ENCODE data around the gene UMAD1.
"Not testable (repeated sequence)": the region's sequence is repeated elsewhere in the genome, so short reads cannot be mapped to it uniquely, and the experiment has no call there.

Gene UMAD1

DNA sequence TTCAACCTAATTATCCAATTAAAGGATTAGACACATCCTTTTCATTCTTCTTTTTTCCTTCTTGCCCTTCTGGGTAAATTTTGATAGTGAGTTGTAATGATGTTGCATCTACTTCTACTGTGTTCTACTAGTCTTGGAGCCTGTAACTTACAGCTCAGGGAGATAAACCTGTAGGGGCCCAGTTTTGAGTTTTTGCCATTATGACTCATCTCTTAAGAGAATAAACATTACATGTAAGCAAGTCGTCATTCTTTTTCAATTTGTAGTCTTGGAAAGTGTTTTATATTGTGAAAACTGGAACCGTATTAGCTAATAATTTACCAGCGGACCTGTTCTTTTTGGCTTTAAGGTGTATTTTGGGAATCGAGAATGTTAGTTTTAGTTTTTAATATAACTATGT is 167.6 kb downstream of the UMAD1 start:
- DNase-seq, result no peak

DNA sequence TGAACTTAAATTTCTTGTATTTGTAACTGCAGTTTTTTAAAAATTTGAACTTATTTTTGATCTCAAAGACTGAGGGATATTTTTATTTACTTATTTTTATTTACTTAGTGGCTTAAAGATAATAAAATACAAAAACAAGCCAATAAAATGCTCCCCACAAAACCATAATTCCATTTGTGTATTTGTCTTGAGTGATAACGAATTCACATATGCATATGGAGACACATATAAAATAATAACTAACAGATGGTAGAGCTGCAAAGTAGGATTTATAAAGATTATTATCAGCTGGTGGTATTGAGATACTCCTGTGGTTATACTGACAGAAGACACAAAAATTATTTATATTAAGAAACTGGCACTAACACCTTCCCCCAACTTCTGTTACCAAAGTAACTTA is 168.1 kb downstream of the UMAD1 start:
- no peak for DNase-seq

DNA sequence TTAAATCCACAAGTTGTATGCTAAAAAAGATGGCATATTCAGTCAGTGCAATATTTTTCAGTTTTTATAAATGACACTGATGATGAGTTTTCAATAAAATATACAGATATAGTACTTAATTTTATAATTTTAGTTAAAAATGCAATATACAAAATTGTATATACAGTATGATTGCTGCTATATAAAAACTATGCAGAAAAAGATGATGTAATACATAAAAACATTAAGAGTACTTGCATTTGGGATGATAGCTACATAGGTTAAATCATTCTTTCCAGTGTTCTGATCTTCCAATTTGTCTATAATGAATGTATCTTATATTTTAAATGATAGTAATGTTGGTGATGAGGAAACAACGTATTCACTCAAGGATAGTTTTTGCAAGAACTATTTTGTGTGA is 169.8 kb downstream of the UMAD1 start:
- DNase-seq, result no peak

DNA sequence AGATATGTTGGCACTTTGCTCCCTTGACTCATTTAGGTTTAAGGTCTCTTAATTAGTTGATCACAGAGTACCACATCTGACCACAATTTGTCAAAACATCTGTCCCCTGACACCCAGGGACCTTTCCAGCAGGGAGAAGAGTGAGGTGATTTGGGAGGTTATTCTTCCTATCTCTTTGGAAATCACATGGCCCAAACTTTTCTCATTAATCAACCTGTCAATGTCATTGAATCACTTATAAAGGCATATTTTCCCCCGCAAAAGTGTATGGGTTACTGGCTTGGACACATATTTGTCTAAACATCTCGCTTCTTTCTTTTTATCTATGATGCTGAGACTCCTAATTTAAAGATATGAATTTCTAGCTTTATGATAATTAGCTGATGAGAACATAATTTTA is 170.3 kb downstream of the UMAD1 start:
- no peak for DNase-seq

DNA sequence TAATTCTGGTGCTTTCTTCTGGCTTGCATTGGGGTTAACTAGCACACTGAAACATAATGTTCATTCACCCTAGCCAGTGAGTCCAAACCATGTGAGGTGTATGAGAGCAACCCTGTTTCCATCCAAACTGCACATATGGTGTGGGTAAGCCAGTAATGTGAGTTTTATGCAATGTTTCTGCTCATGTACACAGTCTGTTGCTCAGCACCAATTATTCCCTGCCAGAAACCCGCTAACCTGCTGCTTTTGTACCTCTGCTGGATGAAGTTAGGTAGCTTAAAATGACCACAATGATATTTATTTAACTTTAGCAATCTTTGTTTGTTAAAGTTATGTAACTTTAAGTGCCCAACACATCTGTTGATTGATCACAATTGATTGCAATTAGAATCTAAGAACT is 171.6 kb downstream of the UMAD1 start:
- DNase-seq, result no peak

DNA sequence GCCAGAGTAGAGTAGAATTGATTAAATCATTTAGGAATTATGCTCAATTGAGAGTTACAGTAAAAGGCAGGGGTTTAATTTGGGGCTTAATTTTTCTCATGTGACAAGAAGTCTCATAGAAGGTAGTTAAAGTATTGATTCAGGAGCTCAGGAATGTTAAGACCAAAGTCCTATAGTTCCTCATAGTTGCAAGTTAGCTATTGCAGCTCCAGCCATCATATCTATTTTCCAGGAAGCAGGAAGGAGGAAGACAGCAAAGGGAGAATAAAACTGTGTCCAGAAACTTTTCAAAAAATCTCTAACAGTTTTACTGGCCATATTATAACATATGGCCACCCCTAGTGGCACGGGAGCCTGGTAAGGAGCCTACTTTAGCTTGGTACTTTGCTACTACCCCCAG is 174.8 kb downstream of the UMAD1 start:
- no peak for DNase-seq

DNA sequence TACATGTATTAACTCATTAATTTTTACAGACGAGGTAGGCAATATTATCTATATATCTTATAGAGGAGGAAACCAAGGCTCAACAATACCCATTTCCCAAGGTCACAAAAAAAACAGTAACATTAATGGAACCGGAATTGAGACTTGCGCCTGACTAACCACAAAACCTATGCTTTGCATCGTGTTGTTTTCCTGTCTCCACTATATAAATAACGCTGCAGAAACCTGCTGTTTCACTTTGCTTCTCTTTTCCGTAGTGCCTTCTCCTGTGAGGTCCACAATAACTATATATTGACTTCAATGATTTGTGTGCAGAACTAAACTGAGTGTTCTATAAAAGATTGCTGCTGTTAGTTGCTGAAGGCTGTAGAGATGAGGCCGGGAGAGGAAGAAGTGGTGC is 175.5 kb downstream of the UMAD1 start:
- no peak for DNase-seq

DNA sequence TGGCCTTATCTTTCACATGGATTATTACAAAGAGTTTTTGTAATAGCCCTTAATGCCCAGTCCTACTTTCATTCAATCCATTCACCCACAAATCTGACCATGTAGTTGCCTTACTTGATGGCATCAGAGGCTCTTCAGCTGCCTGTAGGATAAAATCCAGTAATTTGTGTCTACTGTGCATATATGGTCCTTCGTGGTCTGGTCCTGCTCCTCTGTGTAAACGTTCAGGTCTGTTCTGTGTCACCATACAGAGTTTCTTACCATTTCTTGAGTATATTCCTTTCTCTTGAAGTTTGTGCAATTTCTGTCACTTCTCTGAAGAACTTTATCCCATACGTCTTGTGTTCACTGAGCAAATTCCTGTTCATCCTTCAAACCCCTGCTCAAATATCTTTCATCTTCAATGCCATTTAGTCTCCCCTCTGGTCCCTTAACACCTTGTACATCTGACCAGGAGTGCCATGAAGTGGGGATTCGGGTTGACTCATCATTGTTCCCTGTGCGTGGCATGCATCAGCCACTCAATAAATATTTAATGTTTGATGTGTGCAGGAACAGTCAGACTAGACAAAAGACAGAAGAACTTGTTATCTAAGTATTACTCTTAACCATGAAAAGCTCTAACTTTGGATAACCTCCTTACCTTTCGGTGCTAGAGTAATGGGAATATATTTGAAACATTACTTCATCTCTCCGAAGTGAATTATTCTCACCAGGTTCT is 176.4 kb downstream of the UMAD1 start:
- no peak for DNase-seq

DNA sequence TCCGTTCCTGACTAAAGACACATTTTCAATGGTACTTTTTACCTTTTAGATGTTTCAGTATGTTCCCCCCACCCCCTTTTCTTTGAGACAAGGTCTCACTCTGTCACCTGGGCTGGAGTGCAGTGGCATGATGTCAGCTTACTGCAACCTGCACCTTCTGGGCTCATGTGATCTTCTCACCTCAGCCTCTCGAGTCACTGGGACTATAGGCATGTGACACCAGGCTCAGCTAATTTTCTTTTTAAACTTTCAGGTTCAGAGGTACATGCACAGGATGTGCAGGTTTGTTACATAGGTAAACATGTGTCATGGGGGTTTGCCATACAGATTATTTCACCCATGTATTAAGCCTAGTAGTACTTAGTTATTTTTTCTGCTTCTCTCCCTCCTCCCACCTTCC is 177.2 kb downstream of the UMAD1 start:
- no peak for DNase-seq

DNA sequence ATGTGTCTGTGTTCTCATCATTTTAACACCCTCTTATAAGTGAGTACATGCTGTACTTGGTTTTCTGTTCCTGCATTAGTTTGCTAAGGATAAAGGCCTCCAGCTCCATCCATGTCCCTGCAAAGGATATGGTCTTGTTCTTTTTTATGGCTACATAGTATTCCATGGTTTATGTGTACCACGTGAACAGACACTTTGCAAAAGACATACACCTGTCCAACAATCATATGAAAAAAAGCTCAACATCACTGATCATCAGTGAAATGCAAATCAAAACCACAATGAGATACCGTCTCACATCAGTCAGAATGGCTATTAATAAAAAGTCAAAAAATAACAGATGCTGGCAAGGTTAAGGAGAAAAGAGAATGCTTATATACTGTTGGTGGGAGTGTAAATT is 177.6 kb downstream of the UMAD1 start:
- not testable (repeated sequence) for DNase-seq

DNA sequence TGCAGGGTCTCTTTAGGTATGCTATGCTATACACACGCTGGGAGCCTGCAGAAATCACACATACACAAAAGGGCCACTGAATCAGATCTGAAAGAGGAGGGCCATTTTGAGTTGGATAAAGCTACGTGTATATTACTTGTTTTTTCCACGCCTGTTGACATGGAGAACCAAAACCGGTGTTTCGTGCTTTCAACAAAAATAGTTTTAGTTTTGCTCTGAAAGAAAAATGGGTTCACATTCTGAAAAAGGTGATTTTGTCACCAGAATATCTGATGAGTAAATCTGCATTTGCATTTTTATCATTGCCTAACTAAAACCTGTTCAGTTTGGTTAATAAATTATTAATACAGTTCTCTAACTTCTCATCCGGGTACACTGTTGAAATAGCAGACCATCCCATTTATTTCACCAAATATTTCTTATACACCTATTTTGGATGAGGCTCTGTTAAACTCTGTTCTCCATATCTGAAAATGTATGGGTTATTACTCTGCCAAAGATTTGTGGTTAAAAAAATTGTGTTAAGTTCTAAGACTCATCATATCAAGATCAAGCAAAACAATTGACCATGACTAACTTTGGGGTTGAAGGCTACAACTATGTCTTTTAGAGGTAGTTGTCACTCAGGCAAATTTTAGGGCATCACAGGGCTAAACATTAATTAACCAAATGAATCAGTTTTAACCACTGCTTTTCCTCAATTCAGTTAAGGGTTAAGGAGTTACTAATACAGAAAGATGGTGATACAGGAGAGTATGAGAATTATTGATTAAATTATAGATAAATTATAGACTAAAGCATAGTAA is 179.1 kb downstream of the UMAD1 start:
- DNase-seq, result no peak

DNA sequence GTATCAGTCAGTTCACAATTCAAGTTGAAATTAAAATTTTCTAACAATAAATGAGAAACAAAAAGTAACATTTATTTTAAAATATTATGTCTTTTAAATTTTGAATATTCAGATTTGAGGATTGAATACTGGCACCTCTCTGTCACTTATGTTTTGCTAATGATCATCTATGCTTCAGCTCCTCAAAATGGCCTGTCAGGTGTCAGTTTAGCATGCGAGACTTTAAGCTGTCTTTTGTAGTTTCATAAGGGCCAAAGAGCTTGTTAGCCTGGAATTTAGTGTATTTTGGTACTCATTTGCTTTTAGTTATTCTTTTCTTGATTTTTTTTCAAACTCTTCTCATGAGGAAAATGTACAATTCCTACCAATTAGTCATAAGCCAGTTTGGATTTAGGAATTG is 179.9 kb downstream of the UMAD1 start:
- DNase-seq, result no peak

DNA sequence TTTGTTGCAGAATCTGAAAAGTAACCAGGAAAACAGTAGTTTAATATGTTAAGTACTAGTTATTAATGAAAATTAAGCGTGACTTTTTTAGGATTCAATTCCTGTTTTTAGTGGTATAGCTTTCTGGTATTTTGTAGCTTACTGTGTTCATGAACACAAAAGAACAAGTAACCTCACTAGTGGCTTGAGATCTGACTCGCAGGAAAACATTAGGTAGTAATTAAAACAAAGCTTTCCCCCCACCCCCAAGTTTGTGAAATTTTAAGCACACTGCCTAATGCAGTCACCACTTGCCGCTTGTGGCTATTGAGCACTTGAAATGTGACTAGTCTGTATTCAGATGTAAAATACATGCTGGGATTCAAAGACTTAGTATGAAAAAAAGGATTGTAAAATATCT is 180.4 kb downstream of the UMAD1 start:
- DNase-seq, result no peak

DNA sequence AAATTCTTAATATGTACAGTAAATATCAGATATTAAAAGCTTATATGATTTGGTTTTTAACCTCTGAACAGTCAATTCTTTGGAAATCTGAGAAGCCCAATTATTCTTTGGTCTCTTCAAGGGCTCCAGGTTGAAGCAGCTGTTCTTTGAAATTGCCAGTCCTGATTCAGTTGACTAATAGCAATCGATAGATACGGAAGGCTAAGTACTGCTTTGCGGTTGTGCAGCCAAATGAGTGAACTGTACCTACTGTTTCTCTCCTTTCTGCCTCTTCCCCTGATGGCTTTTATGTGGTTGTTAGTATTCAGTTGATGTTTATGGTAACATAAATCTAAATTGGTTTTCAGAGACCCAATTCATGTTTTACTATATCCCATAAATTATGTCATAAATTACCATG is 181.0 kb downstream of the UMAD1 start:
- no peak for DNase-seq

DNA sequence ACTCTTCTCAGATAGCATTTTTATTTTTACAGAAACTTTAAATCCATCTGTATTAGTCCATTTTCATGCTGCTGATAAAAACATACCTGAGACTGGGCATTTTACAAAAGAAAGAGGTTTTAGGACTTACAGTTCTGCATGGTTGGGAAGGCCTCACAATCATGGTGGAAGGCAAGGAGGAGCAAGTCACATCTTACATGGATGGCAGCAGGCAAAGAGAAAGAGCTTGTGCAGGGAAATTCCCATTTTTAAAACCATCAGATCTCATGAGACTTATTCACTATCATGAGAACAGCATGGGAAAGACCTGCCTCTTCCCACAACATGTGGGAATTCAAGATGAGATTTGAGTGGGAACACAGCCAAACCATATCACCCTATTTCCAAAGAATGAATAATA is 184.7 kb downstream of the UMAD1 start:
- DNase-seq, result not testable (repeated sequence)

DNA sequence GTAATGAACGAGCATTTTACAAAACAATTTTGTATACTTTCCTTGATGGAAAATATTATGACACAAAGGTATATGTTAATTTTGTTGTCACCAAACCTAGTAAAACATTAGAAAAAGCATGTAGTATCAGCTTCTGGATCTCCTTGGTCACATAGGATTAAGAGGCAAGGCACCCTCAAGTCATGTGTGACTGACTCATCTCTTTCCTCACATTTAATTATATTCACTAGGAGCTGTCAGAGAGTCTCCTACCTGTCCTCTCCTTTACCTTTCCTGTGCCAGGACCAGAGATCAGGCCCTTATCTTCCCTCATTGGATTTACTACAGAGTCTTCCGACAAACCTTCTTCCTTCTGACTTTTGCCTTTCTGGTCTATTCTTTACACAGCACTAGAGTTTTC is 189.1 kb downstream of the UMAD1 start:
- no peak for DNase-seq

DNA sequence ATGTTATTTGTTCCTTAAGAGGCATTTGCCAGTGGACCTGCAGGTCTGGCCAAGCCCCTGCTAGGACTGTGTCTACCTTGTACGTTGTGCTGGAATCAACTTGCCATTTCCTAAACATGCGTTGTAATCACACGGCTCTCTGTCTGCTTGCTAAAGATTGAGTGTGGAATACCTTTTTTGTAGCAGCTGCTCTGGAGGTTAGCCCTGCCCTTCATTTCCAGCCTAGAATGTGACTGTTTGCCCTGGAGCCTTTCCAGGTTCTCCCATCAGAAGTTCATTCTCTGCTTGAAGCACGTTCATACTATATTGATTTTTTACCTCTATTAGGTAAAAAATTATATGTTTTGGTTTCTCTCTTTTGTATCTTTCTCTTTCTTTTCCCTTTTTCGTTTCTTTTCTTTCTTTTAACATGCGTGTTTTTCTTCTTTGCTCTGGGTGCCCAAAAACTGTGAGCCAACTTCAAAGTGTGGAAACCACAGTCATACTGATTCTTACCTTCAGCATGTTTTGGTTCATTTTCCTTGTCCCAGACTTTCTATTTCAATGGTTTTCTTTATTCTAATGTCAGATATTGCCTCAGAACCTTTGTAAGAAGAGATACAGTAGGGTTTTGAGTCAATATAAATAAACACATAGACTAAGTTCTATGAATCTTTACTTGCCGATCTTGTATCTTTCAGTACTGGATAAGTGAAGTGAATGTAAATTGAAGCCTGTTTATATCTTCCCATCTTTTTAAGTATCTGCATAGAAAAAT is 189.7 kb downstream of the UMAD1 start:
- DNase-seq, result no peak

DNA sequence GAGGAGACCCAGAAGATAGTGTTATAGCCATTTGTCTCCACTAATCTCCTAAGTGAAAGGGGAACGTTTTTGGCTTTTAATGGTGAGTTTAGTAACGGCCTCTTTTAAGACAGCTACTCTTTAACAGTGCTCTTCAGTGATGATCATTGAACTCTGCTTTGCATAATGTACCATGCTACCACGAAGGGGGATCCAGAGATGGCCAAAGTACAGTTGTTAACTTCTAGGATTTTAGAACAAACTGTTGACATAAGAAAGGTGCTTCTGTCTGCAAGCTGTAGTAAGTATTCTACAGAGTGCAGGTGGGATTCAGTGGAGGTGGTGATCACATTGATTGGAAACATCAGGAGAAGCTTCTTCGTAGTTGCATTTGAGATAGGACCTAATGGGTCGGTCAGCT is 192.0 kb downstream of the UMAD1 start:
- no peak for DNase-seq

DNA sequence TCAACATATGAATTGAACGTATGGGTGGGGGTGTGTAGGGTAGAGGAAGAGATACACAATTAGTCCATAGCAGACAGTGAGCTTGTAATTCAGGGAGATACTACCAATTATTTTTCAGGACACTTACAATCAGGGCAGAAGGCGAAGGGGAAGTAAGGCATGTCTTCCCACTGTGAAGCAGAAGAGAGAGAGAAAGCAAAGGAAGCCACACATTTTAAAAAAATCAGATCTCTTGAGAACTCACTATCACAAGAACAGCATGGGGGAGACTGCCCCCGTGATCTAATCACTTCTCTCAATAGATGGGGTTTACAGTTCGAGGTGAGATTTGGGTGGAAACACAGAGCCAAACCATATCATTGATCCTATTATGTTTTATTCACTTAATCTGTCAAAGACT is 194.2 kb downstream of the UMAD1 start:
- no peak for DNase-seq

DNA sequence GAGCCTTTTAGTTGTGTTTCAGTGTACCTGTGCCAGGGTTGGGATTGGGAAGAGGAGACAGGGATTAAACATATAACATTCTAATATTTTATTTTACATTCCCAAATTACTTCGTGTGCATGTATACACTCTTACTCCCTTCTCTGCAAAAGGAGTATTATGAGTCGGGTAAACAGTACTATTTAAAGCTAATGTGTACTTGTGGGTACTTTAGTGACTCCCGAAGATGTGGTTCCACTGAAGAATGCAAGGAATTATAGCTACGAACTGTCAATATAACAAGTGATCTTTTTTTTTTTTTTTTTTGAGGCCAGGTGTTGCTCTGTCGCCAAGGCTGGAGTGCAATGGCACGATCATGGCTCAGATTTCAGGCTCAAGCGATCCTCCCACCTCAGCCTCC is 200.5 kb downstream of the UMAD1 start:
- DNase-seq, result no peak

DNA sequence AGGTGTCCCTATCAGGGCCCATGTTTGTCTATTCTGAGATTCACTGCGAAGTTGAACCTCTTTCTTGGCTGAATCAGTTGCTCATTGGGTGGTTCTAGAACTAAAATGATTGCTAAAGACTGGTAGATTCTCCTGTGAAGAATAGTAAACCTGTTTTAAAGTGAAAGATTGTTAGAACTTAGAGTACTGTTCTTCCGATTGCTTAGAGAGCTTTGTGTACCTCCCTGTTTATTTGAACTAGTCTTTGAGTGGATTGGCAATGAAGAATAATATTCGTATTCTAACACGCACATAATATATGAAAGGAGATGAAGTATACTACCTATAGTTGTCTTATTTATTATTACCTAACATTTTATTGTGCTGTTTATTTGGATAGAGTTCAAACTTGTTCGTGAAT is 202.7 kb downstream of the UMAD1 start:
- no peak for DNase-seq

DNA sequence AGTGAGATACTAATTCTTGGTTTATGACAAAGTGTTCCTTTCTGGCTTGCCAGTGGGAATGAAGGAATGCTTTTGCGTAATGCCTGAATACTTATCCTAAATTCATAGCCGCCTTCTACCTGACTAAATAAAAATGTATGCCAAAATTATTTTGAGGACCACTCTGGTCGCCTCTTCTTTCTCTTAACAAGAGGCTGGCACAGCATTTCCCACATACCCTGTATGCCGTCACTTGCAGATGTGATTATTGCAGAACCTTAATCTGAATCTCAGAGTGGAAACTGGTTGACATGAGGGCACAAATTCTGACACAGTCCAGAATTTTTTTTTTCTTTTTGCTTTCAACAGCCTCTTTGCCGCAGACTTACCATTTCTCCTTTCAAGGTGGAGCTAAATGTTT is 203.4 kb downstream of the UMAD1 start:
- no peak for DNase-seq

DNA sequence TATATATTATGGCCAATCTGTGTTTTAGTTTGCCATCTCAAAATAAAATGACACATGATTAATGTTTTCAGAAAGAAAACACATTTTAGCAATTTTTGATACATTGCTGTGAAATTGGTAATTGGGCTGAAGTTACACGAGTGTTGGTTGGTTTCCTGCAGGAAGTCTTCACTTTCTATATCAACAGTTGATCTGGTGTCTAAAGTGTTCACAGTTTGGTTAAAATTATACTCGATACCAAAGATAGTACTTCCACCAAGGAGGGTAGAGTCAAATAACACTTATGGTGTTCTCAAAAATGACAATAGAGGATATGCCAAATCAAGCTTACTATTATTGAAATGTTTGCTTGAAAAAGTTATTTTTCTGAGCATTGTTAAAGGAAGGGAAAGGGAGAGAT is 207.7 kb downstream of the UMAD1 start:
- DNase-seq, result no peak

DNA sequence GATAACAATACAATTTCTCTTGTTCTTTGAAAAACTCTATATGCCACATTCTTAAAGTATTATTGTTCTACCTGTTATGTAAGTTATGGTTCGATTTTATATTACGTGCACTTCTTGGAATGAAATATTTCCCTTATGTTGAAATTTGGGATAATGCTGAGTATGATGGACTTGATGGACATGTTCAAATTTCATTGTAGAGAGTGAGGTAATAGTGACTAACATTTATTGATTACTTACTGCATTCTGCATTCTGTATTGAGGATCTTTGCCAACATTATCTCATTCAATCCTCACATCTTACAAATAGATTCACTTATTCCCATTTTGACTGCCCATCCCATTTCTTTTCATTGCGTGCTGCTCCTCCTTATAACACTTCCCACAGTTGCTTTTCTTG is 208.3 kb downstream of the UMAD1 start:
- no peak for DNase-seq
